Astrocyte (in vitro differentiated cells and primary cell): ENCODE data around the gene GMPPB.

ENCODE experiments used
- EZH2 ChIP-seq: IDR thresholded peaks from 2 replicates; pipeline ENCODE4 v1.6.1; 2012; ENCODE audit warnings: mild to moderate bottlenecking, low read length, inconsistent platforms; ENCODE audit not compliant: insufficient read depth
- TF ChIP-seq, protein P1 (sequence below): IDR thresholded peaks from 2 replicates; pipeline ENCODE4 v1.5.1; 2011; ENCODE audit warnings: low read depth, mild to moderate bottlenecking, inconsistent platforms, low read length, moderate library complexity; ENCODE audit not compliant: insufficient read depth

DNA sequence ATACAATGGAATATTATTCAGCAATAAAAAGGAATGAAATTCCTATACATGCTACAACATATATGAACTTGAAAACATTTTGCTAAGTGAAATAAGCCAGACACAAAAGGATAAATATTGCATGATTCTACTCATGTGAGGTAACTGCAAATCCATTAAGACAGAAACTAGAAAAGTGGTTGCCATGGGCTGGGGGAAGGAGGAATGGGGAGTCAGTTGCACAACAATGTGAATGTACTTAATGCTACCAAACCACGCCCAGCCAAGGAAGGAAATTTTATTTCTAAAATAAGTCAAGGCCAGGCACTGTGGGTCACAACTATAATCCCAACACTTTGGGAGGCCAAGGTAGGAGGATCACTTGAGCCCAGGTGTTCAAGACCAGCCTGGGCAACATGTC lies 9.8 kb upstream of the GMPPB start:
- TF ChIP-seq, protein P1, sequence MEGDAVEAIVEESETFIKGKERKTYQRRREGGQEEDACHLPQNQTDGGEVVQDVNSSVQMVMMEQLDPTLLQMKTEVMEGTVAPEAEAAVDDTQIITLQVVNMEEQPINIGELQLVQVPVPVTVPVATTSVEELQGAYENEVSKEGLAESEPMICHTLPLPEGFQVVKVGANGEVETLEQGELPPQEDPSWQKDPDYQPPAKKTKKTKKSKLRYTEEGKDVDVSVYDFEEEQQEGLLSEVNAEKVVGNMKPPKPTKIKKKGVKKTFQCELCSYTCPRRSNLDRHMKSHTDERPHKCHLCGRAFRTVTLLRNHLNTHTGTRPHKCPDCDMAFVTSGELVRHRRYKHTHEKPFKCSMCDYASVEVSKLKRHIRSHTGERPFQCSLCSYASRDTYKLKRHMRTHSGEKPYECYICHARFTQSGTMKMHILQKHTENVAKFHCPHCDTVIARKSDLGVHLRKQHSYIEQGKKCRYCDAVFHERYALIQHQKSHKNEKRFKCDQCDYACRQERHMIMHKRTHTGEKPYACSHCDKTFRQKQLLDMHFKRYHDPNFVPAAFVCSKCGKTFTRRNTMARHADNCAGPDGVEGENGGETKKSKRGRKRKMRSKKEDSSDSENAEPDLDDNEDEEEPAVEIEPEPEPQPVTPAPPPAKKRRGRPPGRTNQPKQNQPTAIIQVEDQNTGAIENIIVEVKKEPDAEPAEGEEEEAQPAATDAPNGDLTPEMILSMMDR, result no peak
- TF ChIP-seq EZH2, result no peak
